Measurements from ENCODE around the gene STARD3.
A peak's percentile ranks its signal among the peaks of the same experiment; 100 is the strongest.

STARD3 gene

GRCh38 chr17:39701012-39701783 is 64.3 kb downstream of the STARD3 start:
- Histone ChIP-seq H2AFZ (ENCODE audit: low read depth) (no peak overlapping the region), H3K4me1 (ENCODE audit: low read depth, poor library complexity, severe bottlenecking) (peaks cover 46% of the 10 kb centered on the region), H4K20me1 (ENCODE audit: insufficient read depth) (no peaks in the 10 kb centered on the region), H3K4me2 (no peak overlapping the region), H3K27ac (no peak overlapping the region), H3K79me2 (ENCODE audit: insufficient read depth, low read depth) (no peaks in the 10 kb centered on the region), H3K27me3 (ENCODE audit: insufficient read depth, low read depth) (no peaks in the 10 kb centered on the region), H3K36me3 (ENCODE audit: insufficient read depth) (no peaks in the 10 kb centered on the region), H3K4me3 (IDR thresholded peaks at IDR 0.05; ENCODE audit: insufficient read depth, low read depth, low read length) (no peak overlapping the region), H3K9ac (no peak overlapping the region)
- no peak for TF ChIP-seq CTCF (conservative IDR thresholded peaks at IDR 0.05; ENCODE audit: low read depth, low read length)

- Histone ChIP-seq H3K4me3 (IDR thresholded peaks at IDR 0.05; ENCODE audit: insufficient read depth, low read depth, low read length) (no peak overlapping the region), H3K27ac (peak overlapping the region; percentile 89; the same call in 1 of the 2 replicates), H3K79me2 (ENCODE audit: insufficient read depth, low read depth) (no peaks in the 10 kb centered on the region), H3K4me1 (ENCODE audit: low read depth, poor library complexity, severe bottlenecking) (peaks cover 50% of the 10 kb centered on the region), H4K20me1 (ENCODE audit: insufficient read depth) (no peaks in the 10 kb centered on the region), H3K27me3 (ENCODE audit: insufficient read depth, low read depth) (no peaks in the 10 kb centered on the region), H3K4me2 (no peak overlapping the region), H3K9ac (no peak overlapping the region), H3K36me3 (ENCODE audit: insufficient read depth) (no peaks in the 10 kb centered on the region), H2AFZ (ENCODE audit: low read depth) (no peak overlapping the region)
- TF ChIP-seq CTCF (conservative IDR thresholded peaks at IDR 0.05; ENCODE audit: low read depth, low read length) = no peak
Measured at GRCh38 chr17:39701784-39702422, 65.0 kb downstream of the STARD3 start.

- Histone ChIP-seq H3K27ac (peak overlapping the region; percentile 89), H4K20me1 (ENCODE audit: insufficient read depth) (no peaks in the 10 kb centered on the region), H3K4me3 (IDR thresholded peaks at IDR 0.05; ENCODE audit: insufficient read depth, low read depth, low read length) (no peak overlapping the region), H3K4me1 (ENCODE audit: low read depth, poor library complexity, severe bottlenecking) (peaks cover 59% of the 10 kb centered on the region), H3K27me3 (ENCODE audit: insufficient read depth, low read depth) (no peaks in the 10 kb centered on the region), H2AFZ (ENCODE audit: low read depth) (peak overlapping the region; percentile 48; the same call in 1 of the 2 replicates), H3K79me2 (ENCODE audit: insufficient read depth, low read depth) (no peaks in the 10 kb centered on the region), H3K9ac (peak overlapping the region; percentile 49; the same call in 1 of the 2 replicates), H3K4me2 (peak overlapping the region; percentile 69), H3K36me3 (ENCODE audit: insufficient read depth) (no peaks in the 10 kb centered on the region)
- no peak for TF ChIP-seq CTCF (conservative IDR thresholded peaks at IDR 0.05; ENCODE audit: low read depth, low read length)
Measured at GRCh38 chr17:39702901-39703893, 66.3 kb downstream of the STARD3 start.

GRCh38 chr17:39703913-39704312 is 67.0 kb downstream of the STARD3 start:
- no peak for TF ChIP-seq CTCF (conservative IDR thresholded peaks at IDR 0.05; ENCODE audit: low read depth, low read length)
- Histone ChIP-seq H2AFZ (ENCODE audit: low read depth) (peak overlapping the region; percentile 48; the same call in 1 of the 2 replicates), H4K20me1 (ENCODE audit: insufficient read depth) (no peaks in the 10 kb centered on the region), H3K27ac (peak overlapping the region; percentile 89), H3K4me3 (IDR thresholded peaks at IDR 0.05; ENCODE audit: insufficient read depth, low read depth, low read length) (no peak overlapping the region), H3K36me3 (ENCODE audit: insufficient read depth) (no peaks in the 10 kb centered on the region), H3K4me1 (ENCODE audit: low read depth, poor library complexity, severe bottlenecking) (peaks cover 59% of the 10 kb centered on the region), H3K4me2 (peak overlapping the region; percentile 69), H3K79me2 (ENCODE audit: insufficient read depth, low read depth) (no peaks in the 10 kb centered on the region), H3K27me3 (ENCODE audit: insufficient read depth, low read depth) (no peaks in the 10 kb centered on the region), H3K9ac (peak overlapping the region; percentile 49; the same call in 1 of the 2 replicates)
